Measurements from ENCODE around the gene PLEKHA1. TPM values are rescaled to one million over a fixed set of nuclear protein-coding genes. Genes with fewer than 3 reads are reported as not detected.

Gene PLEKHA1
- total RNA-seq, 1 donor from 2014 or later: 50.4 TPM

DNA sequence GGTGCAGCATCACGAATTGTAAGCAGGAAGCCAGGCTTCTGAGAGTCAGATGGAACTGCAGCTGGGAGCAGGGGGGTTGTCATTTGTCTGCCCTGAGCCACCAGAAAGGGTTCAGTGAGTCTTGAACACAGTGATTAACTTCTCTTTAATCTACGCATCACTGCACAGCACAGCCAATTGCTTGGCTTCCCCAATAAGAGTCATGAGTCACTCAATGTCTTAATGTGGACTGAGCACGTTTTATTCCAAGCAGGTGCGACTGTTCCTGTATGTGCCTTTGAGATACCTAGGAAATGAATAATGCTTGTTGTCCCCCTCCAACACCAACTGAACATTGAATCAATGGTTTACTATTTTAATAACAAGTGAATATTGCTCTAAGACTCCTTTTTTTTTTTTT, 26.0 kb upstream of the PLEKHA1 start:
- H3K9me3 ChIP-seq (replicated peaks): no peaks in the 10 kb centered on the region
- intact Hi-C loops (cut with micrococcal nuclease): no loop called here
- no peaks in the 10 kb centered on the region for H3K36me3 ChIP-seq
- no peaks in the 10 kb centered on the region for H3K27me3 ChIP-seq (ENCODE audit: low read depth)
- H3K27ac ChIP-seq (replicated peaks): no peak overlapping the region
- H3K4me1 ChIP-seq: peaks cover 11% of the 10 kb centered on the region
- H3K4me3 ChIP-seq: no peak overlapping the region
- TF ChIP-seq, protein P1, sequence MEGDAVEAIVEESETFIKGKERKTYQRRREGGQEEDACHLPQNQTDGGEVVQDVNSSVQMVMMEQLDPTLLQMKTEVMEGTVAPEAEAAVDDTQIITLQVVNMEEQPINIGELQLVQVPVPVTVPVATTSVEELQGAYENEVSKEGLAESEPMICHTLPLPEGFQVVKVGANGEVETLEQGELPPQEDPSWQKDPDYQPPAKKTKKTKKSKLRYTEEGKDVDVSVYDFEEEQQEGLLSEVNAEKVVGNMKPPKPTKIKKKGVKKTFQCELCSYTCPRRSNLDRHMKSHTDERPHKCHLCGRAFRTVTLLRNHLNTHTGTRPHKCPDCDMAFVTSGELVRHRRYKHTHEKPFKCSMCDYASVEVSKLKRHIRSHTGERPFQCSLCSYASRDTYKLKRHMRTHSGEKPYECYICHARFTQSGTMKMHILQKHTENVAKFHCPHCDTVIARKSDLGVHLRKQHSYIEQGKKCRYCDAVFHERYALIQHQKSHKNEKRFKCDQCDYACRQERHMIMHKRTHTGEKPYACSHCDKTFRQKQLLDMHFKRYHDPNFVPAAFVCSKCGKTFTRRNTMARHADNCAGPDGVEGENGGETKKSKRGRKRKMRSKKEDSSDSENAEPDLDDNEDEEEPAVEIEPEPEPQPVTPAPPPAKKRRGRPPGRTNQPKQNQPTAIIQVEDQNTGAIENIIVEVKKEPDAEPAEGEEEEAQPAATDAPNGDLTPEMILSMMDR (IDR thresholded peaks at IDR 0.05; ENCODE audit: borderline replicate concordance): no peak
- no peak for DNase-seq

DNA sequence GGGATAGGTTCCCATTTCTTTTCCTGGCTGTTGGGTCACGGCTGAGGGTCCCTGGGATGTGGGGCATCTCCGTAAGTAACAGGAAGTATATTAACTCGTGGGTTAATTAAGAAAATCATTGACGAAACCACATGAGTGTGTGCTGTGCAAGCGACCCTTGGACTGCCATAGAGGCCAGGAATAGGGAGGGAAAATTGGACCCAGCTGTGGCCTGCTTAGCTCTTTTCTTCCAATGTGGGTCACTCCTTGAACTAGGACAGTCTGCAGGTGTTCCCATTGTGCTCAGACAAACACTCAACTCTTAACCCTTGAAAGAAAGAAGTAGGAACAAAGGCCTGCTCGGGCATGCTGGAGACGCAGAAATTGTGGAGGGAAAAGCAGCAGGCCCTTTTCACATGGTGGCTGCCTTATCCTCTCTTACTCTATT, 25.6 kb upstream of the PLEKHA1 start:
- DNase-seq: no peak
- H3K4me1 ChIP-seq: peaks cover 11% of the 10 kb centered on the region
- intact Hi-C loops (cut with micrococcal nuclease): no loop called here
- H3K36me3 ChIP-seq: no peaks in the 10 kb centered on the region
- no peaks in the 10 kb centered on the region for H3K9me3 ChIP-seq (replicated peaks)
- no peaks in the 10 kb centered on the region for H3K27me3 ChIP-seq (ENCODE audit: low read depth)
- TF ChIP-seq, protein P1 (IDR thresholded peaks at IDR 0.05; ENCODE audit: borderline replicate concordance): no peak
- H3K27ac ChIP-seq (replicated peaks): no peak overlapping the region
- no peak overlapping the region for H3K4me3 ChIP-seq

DNA sequence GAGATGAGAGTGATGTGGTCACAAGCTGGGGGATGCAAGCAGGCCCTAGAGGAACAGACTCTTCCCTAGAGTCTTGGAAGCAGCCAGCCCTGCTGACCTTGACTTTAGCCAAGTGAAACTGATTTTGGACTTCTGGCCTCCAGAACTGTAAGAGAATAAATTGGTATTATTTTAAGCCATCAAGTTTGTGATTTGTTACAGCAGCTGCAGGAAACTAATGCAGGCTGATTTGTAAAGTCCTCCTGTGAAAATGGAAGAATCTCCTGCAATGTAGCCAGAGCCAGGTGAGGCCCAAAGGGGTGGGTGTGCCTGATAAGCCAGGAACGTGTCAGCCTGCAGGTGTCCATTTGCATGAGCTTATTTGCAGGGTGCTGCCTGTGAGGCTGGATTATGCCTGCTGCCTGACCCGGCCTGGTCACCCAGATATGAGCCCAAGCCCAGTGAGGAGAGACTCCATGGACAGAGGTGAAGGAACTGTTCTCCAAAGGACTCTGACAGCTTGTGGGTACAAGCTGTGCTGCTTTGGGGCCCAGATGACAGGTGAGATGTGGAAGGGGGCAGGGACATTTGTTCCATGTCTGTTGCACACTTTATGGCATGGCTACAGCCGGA, 24.6 kb upstream of the PLEKHA1 start:
- TF ChIP-seq, protein P1 (IDR thresholded peaks at IDR 0.05; ENCODE audit: borderline replicate concordance): no peak
- intact Hi-C loops (cut with micrococcal nuclease): no loop called here
- Histone ChIP-seq H3K36me3 (no peaks in the 10 kb centered on the region), H3K4me3 (no peak overlapping the region), H3K9me3 (replicated peaks) (no peaks in the 10 kb centered on the region), H3K27ac (replicated peaks) (no peak overlapping the region), H3K4me1 (peaks cover 1% of the 10 kb centered on the region), H3K27me3 (ENCODE audit: low read depth) (no peaks in the 10 kb centered on the region)
- no peak for DNase-seq

DNA sequence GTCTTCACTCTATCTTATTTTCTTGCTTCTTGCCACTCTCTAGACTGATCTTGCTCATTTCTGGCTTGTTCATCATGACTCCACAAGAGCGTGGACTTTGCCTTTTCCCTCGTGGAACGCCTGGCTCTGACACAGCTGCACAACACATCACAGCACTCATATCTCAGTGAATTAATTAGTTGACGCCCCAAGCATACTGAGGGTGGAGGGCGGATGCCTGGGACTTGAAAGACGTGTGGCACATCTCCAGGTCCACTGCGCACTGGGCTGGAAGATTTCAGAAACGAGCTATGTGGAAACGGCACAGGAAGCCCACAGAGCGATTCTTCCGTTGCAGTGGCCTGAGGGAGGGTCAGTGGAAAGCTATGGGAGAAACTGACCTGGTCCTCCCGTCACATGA, 23.6 kb upstream of the PLEKHA1 start:
- Histone ChIP-seq H3K36me3 (no peaks in the 10 kb centered on the region), H3K27ac (replicated peaks) (no peak overlapping the region), H3K9me3 (replicated peaks) (no peaks in the 10 kb centered on the region), H3K4me3 (no peak overlapping the region), H3K4me1 (no peaks in the 10 kb centered on the region), H3K27me3 (ENCODE audit: low read depth) (no peaks in the 10 kb centered on the region)
- DNase-seq: no peak
- TF ChIP-seq, protein P1 (IDR thresholded peaks at IDR 0.05; ENCODE audit: borderline replicate concordance): no peak
- intact Hi-C loops (cut with micrococcal nuclease): no loop called here

DNA sequence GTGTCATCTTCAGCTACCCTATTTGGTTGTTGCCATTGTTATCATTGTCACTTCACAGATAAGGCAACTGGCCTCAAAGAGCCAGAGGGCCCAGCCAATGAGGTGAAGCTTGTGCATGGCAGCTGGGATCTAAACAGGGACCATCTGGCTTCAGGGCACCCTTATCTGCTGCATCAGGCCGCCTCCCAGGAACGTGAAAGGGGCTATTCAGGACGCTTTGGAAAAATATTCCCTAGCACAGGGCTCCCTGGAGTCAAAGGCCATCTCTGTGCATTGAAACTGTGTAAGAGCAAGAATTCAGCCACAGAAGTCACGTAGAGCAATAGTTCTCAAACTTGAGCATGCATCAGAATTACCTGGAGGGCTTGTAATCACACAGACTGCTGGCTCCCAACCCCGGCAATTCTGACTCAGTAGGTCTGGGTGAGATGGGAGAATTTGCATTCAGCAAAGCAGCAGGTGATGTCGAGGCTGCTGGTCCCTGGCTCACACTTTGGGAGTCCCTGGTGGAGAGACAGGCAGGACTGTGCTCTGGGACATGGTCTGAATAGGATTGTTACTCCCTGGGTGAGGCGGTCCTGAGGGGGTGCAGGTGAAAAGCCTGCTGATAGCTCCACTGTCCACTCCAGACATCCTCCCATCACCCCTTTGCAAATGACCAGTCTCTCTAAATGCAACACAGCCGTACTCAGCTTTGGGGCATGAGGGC, 21.5 kb upstream of the PLEKHA1 start:
- no peak for DNase-seq
- H3K27me3 ChIP-seq (ENCODE audit: low read depth): no peaks in the 10 kb centered on the region
- H3K9me3 ChIP-seq (replicated peaks): peaks cover under 1% of the 10 kb centered on the region
- H3K4me1 ChIP-seq: peaks cover 9% of the 10 kb centered on the region
- no peak overlapping the region for H3K4me3 ChIP-seq
- TF ChIP-seq, protein P1 (IDR thresholded peaks at IDR 0.05; ENCODE audit: borderline replicate concordance): no peak
- intact Hi-C loops (cut with micrococcal nuclease): no loop called here
- H3K27ac ChIP-seq (replicated peaks): no peak overlapping the region
- H3K36me3 ChIP-seq: no peaks in the 10 kb centered on the region
